Measurements from ENCODE around the gene ADAT3.

DNA sequence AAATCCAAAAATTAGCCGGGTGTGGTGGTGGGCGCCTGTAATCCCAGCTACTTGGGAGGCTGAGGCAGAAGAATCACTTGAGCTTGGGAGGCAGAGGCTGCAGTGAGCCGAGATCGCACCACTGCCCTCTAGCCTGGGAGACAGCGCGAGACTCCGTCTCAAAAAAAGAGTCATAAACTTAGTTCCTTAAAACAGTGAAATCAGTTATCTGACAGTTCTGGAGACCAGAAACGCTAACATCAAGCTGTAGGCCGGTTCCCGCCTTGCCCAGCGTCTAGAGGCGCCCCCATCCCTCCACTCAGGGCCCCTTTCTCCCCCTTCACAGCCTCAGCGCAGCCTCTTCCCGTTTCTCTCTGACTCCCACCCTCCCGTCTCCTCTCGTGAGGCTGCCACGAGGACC lies 11.9 kb downstream of the ADAT3 start:
- TF ChIP-seq EZH2 (IDR thresholded peaks at IDR 0.05) (no peak), POLR2AphosphoS5 (IDR thresholded peaks at IDR 0.05; ENCODE audit: borderline replicate concordance, low read depth, low read length) (no peak)
